ENCODE data around the gene MIPEP.

MIPEP gene

GRCh38 chr13:23703246-23703860 is 185.8 kb downstream of the MIPEP start:
- no peaks in the 10 kb centered on the region for H3K9me3 ChIP-seq (ENCODE audit: control insufficient read depth in 1 of 2, low read length in 2 of 2)
- no peaks in the 10 kb centered on the region for H3K4me1 ChIP-seq (ENCODE audit: control insufficient read depth in 1 of 2, insufficient read depth in 2 of 2, low read length in 2 of 2)
- H3K27me3 ChIP-seq (ENCODE audit: low read depth, low read length) = no peaks in the 10 kb centered on the region
- H3K27ac ChIP-seq (ENCODE audit: low read length) = no peak overlapping the region
- no peaks in the 10 kb centered on the region for H3K36me3 ChIP-seq (ENCODE audit: control insufficient read depth in 1 of 2, insufficient read depth in 2 of 2, low read length in 2 of 2)
- no peak overlapping the region for H3K4me3 ChIP-seq (ENCODE audit: low read depth in 1 of 2, low read length in 2 of 2)

- Histone ChIP-seq H3K27ac (ENCODE audit: low read length) (no peak overlapping the region), H3K36me3 (ENCODE audit: control insufficient read depth in 1 of 2, insufficient read depth in 2 of 2, low read length in 2 of 2) (no peaks in the 10 kb centered on the region), H3K4me1 (ENCODE audit: control insufficient read depth in 1 of 2, insufficient read depth in 2 of 2, low read length in 2 of 2) (no peaks in the 10 kb centered on the region), H3K4me3 (ENCODE audit: low read depth in 1 of 2, low read length in 2 of 2) (no peak overlapping the region), H3K9me3 (ENCODE audit: control insufficient read depth in 1 of 2, low read length in 2 of 2) (no peaks in the 10 kb centered on the region), H3K27me3 (ENCODE audit: low read depth, low read length) (no peaks in the 10 kb centered on the region)
Observed at GRCh38 chr13:23701636-23702035, 187.6 kb downstream of the MIPEP start.

GRCh38 chr13:23701186-23701585 is 188.0 kb downstream of the MIPEP start:
- Histone ChIP-seq H3K36me3 (ENCODE audit: control insufficient read depth in 1 of 2, insufficient read depth in 2 of 2, low read length in 2 of 2) (no peaks in the 10 kb centered on the region), H3K4me3 (ENCODE audit: low read depth in 1 of 2, low read length in 2 of 2) (no peak overlapping the region), H3K27ac (ENCODE audit: low read length) (no peak overlapping the region), H3K27me3 (ENCODE audit: low read depth, low read length) (no peaks in the 10 kb centered on the region), H3K4me1 (ENCODE audit: control insufficient read depth in 1 of 2, insufficient read depth in 2 of 2, low read length in 2 of 2) (no peaks in the 10 kb centered on the region), H3K9me3 (ENCODE audit: control insufficient read depth in 1 of 2, low read length in 2 of 2) (no peaks in the 10 kb centered on the region)

GRCh38 chr13:23699271-23699670 is 189.9 kb downstream of the MIPEP start:
- Histone ChIP-seq H3K4me3 (ENCODE audit: low read depth in 1 of 2, low read length in 2 of 2) (no peak overlapping the region), H3K4me1 (ENCODE audit: control insufficient read depth in 1 of 2, insufficient read depth in 2 of 2, low read length in 2 of 2) (no peaks in the 10 kb centered on the region), H3K27me3 (ENCODE audit: low read depth, low read length) (no peaks in the 10 kb centered on the region), H3K9me3 (ENCODE audit: control insufficient read depth in 1 of 2, low read length in 2 of 2) (no peaks in the 10 kb centered on the region), H3K27ac (ENCODE audit: low read length) (no peak overlapping the region), H3K36me3 (ENCODE audit: control insufficient read depth in 1 of 2, insufficient read depth in 2 of 2, low read length in 2 of 2) (no peaks in the 10 kb centered on the region)

GRCh38 chr13:23697772-23698313 is 191.4 kb downstream of the MIPEP start:
- Histone ChIP-seq H3K27me3 (ENCODE audit: low read depth, low read length) (no peaks in the 10 kb centered on the region), H3K4me1 (ENCODE audit: control insufficient read depth in 1 of 2, insufficient read depth in 2 of 2, low read length in 2 of 2) (no peaks in the 10 kb centered on the region), H3K36me3 (ENCODE audit: control insufficient read depth in 1 of 2, insufficient read depth in 2 of 2, low read length in 2 of 2) (no peaks in the 10 kb centered on the region), H3K9me3 (ENCODE audit: control insufficient read depth in 1 of 2, low read length in 2 of 2) (no peaks in the 10 kb centered on the region), H3K27ac (ENCODE audit: low read length) (no peak overlapping the region), H3K4me3 (ENCODE audit: low read depth in 1 of 2, low read length in 2 of 2) (no peak overlapping the region)

- no peaks in the 10 kb centered on the region for H3K36me3 ChIP-seq (ENCODE audit: control insufficient read depth in 1 of 2, insufficient read depth in 2 of 2, low read length in 2 of 2)
Observed at GRCh38 chr13:23696610-23697009, 192.6 kb downstream of the MIPEP start.

GRCh38 chr13:23695711-23696464 is 193.3 kb downstream of the MIPEP start:
- Histone ChIP-seq H3K36me3 (ENCODE audit: control insufficient read depth in 1 of 2, insufficient read depth in 2 of 2, low read length in 2 of 2) (no peaks in the 10 kb centered on the region), H3K27ac (ENCODE audit: low read length) (no peak overlapping the region), H3K27me3 (ENCODE audit: low read depth, low read length) (no peaks in the 10 kb centered on the region), H3K4me3 (ENCODE audit: low read depth in 1 of 2, low read length in 2 of 2) (peak overlapping the region in 1 of 2 donors; percentile 38), H3K9me3 (ENCODE audit: control insufficient read depth in 1 of 2, low read length in 2 of 2) (no peaks in the 10 kb centered on the region), H3K4me1 (ENCODE audit: control insufficient read depth in 1 of 2, insufficient read depth in 2 of 2, low read length in 2 of 2) (no peaks in the 10 kb centered on the region)

More at GRCh38 chr13:23696610-23697009, 192.6 kb downstream of the MIPEP start:
- no peaks in the 10 kb centered on the region for H3K9me3 ChIP-seq (ENCODE audit: control insufficient read depth in 1 of 2, low read length in 2 of 2)
- no peaks in the 10 kb centered on the region for H3K4me1 ChIP-seq (ENCODE audit: control insufficient read depth in 1 of 2, insufficient read depth in 2 of 2, low read length in 2 of 2)
- H3K27ac ChIP-seq (ENCODE audit: low read length) = no peak overlapping the region
- H3K27me3 ChIP-seq (ENCODE audit: low read depth, low read length) = no peaks in the 10 kb centered on the region
- no peak overlapping the region for H3K4me3 ChIP-seq (ENCODE audit: low read depth in 1 of 2, low read length in 2 of 2)

GRCh38 chr13:23695196-23695595 is 194.0 kb downstream of the MIPEP start:
- no peaks in the 10 kb centered on the region for H3K9me3 ChIP-seq (ENCODE audit: control insufficient read depth in 1 of 2, low read length in 2 of 2)
- H3K4me3 ChIP-seq (ENCODE audit: low read depth in 1 of 2, low read length in 2 of 2) = peak overlapping the region in 1 of 2 donors; percentile 38
- no peak overlapping the region for H3K27ac ChIP-seq (ENCODE audit: low read length)
- no peaks in the 10 kb centered on the region for H3K27me3 ChIP-seq (ENCODE audit: low read depth, low read length)
- no peaks in the 10 kb centered on the region for H3K4me1 ChIP-seq (ENCODE audit: control insufficient read depth in 1 of 2, insufficient read depth in 2 of 2, low read length in 2 of 2)
- no peaks in the 10 kb centered on the region for H3K36me3 ChIP-seq (ENCODE audit: control insufficient read depth in 1 of 2, insufficient read depth in 2 of 2, low read length in 2 of 2)

- no peaks in the 10 kb centered on the region for H3K27me3 ChIP-seq (ENCODE audit: low read depth, low read length)
- H3K36me3 ChIP-seq (ENCODE audit: control insufficient read depth in 1 of 2, insufficient read depth in 2 of 2, low read length in 2 of 2) = no peaks in the 10 kb centered on the region
- H3K4me3 ChIP-seq (ENCODE audit: low read depth in 1 of 2, low read length in 2 of 2) = no peak overlapping the region
- H3K27ac ChIP-seq (ENCODE audit: low read length) = no peak overlapping the region
- H3K4me1 ChIP-seq (ENCODE audit: control insufficient read depth in 1 of 2, insufficient read depth in 2 of 2, low read length in 2 of 2) = no peaks in the 10 kb centered on the region
- H3K9me3 ChIP-seq (ENCODE audit: control insufficient read depth in 1 of 2, low read length in 2 of 2) = no peaks in the 10 kb centered on the region
Observed at GRCh38 chr13:23692816-23693215, 196.4 kb downstream of the MIPEP start.

GRCh38 chr13:23690668-23691067 is 198.5 kb downstream of the MIPEP start:
- Histone ChIP-seq H3K4me3 (ENCODE audit: low read depth in 1 of 2, low read length in 2 of 2) (no peak overlapping the region), H3K27me3 (ENCODE audit: low read depth, low read length) (no peaks in the 10 kb centered on the region), H3K9me3 (ENCODE audit: control insufficient read depth in 1 of 2, low read length in 2 of 2) (no peaks in the 10 kb centered on the region), H3K4me1 (ENCODE audit: control insufficient read depth in 1 of 2, insufficient read depth in 2 of 2, low read length in 2 of 2) (no peaks in the 10 kb centered on the region), H3K27ac (ENCODE audit: low read length) (no peak overlapping the region), H3K36me3 (ENCODE audit: control insufficient read depth in 1 of 2, insufficient read depth in 2 of 2, low read length in 2 of 2) (no peaks in the 10 kb centered on the region)

- Histone ChIP-seq H3K4me3 (ENCODE audit: low read depth in 1 of 2, low read length in 2 of 2) (no peak overlapping the region), H3K4me1 (ENCODE audit: control insufficient read depth in 1 of 2, insufficient read depth in 2 of 2, low read length in 2 of 2) (no peaks in the 10 kb centered on the region), H3K36me3 (ENCODE audit: control insufficient read depth in 1 of 2, insufficient read depth in 2 of 2, low read length in 2 of 2) (no peaks in the 10 kb centered on the region), H3K27me3 (ENCODE audit: low read depth, low read length) (no peaks in the 10 kb centered on the region), H3K9me3 (ENCODE audit: control insufficient read depth in 1 of 2, low read length in 2 of 2) (peaks cover 0 to 3% of the 10 kb centered on the region in 2 donors), H3K27ac (ENCODE audit: low read length) (no peak overlapping the region)
Observed at GRCh38 chr13:23688336-23688735, 200.9 kb downstream of the MIPEP start.

Measured in muscle layer of duodenum (tissue), 2 donors.